NT2/D1 (cell line): Measurements from ENCODE around the gene BEND3.
A peak's percentile ranks its signal among the peaks of the same experiment; 100 is the strongest.

Experiments
- DNase-seq: peaks from one replicate; pipeline ENCODE4 v3.0.0-alpha.2; 2011; ENCODE audit warnings: low read depth, low spot score
- H3K27me3 ChIP-seq: 2 replicates; pipeline ENCODE4 v1.6.0; 2011; ENCODE audit warnings: mild to moderate bottlenecking; ENCODE audit not compliant: insufficient read length, insufficient read depth
- H3K36me3 ChIP-seq: 2 replicates; pipeline ENCODE4 v1.6.1; 2011; ENCODE audit warnings: mild to moderate bottlenecking, low read length, mixed read lengths; ENCODE audit not compliant: insufficient read depth, insufficient read length
- H3K4me1 ChIP-seq: 2 replicates; pipeline ENCODE4 v1.5.1; 2011; ENCODE audit not compliant: insufficient read depth, insufficient read length
- H3K4me3 ChIP-seq: 2 replicates; pipeline ENCODE4 v1.5.1; 2011; ENCODE audit warnings: low read depth; ENCODE audit not compliant: insufficient read length
- H3K9ac ChIP-seq: 2 replicates; pipeline ENCODE4 v1.6.0; 2011; ENCODE audit warnings: low read depth; ENCODE audit not compliant: insufficient read length
- H3K9me3 ChIP-seq: 2 replicates; pipeline ENCODE4 v1.5.1; 2011; ENCODE audit warnings: mild to moderate bottlenecking, low read length; ENCODE audit not compliant: insufficient read depth
- SUZ12 ChIP-seq: IDR thresholded peaks from 2 replicates; pipeline ENCODE4 v1.6.1; 2011; ENCODE audit not compliant: insufficient read length, insufficient read depth; ENCODE audit errors: extremely low read depth
- YY1 ChIP-seq: IDR thresholded peaks from 2 replicates; pipeline ENCODE4 v1.6.1; 2011; ENCODE audit not compliant: insufficient read length, insufficient read depth
- ZNF274 ChIP-seq: IDR thresholded peaks from 2 replicates; pipeline ENCODE4 v1.6.1; 2011; ENCODE audit warnings: mild to moderate bottlenecking, low read depth, low read length

BEND3 gene

DNA sequence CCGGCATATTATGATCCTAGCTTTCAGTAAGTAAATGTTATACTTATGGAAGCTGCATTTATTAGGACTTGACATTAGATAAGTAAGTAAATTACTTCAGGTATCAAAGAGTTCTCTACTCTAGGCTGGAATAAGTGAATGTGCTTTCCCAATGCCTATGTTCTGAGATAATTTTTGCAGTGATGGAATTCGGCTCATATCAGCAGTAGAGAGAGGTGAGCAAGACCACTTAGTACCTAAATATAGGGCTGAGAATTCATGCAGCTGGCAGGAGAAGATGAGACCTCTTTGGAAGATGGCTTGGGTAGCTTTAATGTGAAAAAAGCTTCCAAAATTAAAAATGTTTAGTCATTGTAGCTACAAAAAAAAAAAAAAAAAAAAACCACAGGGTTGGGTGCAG lies 13.3 kb upstream of the BEND3 start:
- no peak for DNase-seq
- Histone ChIP-seq H3K9ac (no peak overlapping the region), H3K27me3 (no peaks in the 10 kb centered on the region), H3K36me3 (no peaks in the 10 kb centered on the region), H3K9me3 (no peaks in the 10 kb centered on the region), H3K4me3 (no peak overlapping the region), H3K4me1 (peaks cover 5% of the 10 kb centered on the region)
- TF ChIP-seq SUZ12, result no peak

GRCh38 chr6:107128175-107128574 lies 12.9 kb upstream of the BEND3 start:
- peaks cover 3% of the 10 kb centered on the region; the same call in 1 of the 2 replicates for H3K9me3 ChIP-seq
- DNase-seq, result no peak
- no peaks in the 10 kb centered on the region for H3K27me3 ChIP-seq
- H3K4me1 ChIP-seq, result peaks cover 5% of the 10 kb centered on the region
- H3K36me3 ChIP-seq, result no peaks in the 10 kb centered on the region
- H3K4me3 ChIP-seq, result no peak overlapping the region
- H3K9ac ChIP-seq, result no peak overlapping the region
- no peak for TF ChIP-seq YY1

DNA sequence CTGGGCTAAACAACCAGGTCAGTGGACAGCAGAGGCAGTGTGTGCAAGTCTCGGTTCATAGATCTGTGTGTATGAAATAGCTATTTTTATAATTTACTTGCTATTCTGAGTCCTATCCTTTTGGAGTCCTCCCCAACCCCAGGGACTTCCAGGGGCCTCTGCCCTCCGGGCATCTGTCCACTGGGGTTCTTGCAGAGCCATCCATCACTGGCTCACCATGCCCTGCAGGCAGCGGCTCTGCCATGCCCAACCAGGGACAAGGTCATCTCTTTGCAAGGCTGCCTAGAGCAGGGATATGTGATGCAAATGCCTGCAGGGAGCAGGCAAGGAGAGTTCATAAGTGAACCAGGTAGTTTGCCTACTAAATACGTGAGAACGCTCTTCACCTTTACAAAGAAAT lies 10.5 kb upstream of the BEND3 start:
- H3K4me1 ChIP-seq, result peaks cover 3% of the 10 kb centered on the region
- DNase-seq, result no peak
- H3K27me3 ChIP-seq, result no peaks in the 10 kb centered on the region
- peaks cover 5% of the 10 kb centered on the region; the same call in 1 of the 2 replicates for H3K9me3 ChIP-seq
- no peak overlapping the region for H3K4me3 ChIP-seq
- TF ChIP-seq SUZ12 (no peak), ZNF274 (no peak), YY1 (no peak)
- no peaks in the 10 kb centered on the region for H3K36me3 ChIP-seq
- no peak overlapping the region for H3K9ac ChIP-seq

DNA sequence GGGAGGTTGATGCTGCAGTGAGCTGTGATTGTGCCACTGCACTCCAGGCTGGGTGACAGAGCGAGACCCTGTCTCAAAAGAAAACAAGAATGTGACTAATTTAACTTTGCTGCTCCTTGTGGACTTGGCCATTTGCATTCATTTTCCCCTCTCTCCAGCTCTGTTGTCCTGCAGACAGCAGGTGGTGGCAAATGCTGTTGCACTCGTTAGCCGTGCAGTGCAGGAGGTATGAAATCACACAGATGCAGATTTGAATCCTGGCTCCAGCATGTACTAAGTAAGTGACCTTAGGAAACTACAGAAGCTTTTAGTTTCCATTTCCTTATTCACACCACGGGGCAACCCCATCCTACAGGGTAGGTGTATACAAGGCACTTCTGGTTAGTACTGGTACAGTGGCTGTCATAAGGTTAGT lies 9.6 kb upstream of the BEND3 start:
- TF ChIP-seq ZNF274, result no peak
- TF ChIP-seq SUZ12, result no peak
- TF ChIP-seq YY1, result no peak
- Histone ChIP-seq H3K27me3 (no peaks in the 10 kb centered on the region), H3K9me3 (peaks cover 5% of the 10 kb centered on the region; the same call in 1 of the 2 replicates), H3K4me1 (peaks cover 3% of the 10 kb centered on the region), H3K36me3 (no peaks in the 10 kb centered on the region), H3K9ac (no peak overlapping the region), H3K4me3 (no peak overlapping the region)
- DNase-seq, result peak; percentile 76

GRCh38 chr6:107123501-107123900 lies 8.2 kb upstream of the BEND3 start:
- H3K36me3 ChIP-seq, result no peaks in the 10 kb centered on the region
- no peak for DNase-seq
- no peaks in the 10 kb centered on the region for H3K27me3 ChIP-seq
- TF ChIP-seq ZNF274 (no peak), SUZ12 (no peak), YY1 (no peak)
- no peak overlapping the region for H3K4me3 ChIP-seq
- H3K4me1 ChIP-seq, result peaks cover 6% of the 10 kb centered on the region
- H3K9ac ChIP-seq, result no peak overlapping the region
- peaks cover 5% of the 10 kb centered on the region; the same call in 1 of the 2 replicates for H3K9me3 ChIP-seq

DNA sequence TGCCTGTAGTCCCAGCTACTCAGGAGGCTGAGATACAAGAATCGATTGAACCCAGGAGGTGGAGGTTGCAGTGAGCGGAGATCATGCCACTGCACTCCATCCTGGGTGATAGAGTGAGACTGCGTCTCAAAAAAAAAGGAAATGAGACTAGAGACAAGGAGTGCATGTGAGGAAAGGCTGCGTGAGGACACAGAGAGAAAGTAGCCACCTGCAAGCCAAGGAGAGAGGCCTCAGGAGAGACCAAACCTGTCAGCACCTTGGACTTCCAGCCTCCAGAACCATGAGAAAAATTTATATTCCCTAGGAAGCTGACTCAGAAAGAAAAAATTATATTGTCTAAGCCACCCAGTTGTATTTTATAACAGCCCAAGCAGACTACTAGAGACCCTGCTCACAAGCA lies 7.4 kb upstream of the BEND3 start:
- Histone ChIP-seq H3K9me3 (peaks cover 5% of the 10 kb centered on the region; the same call in 1 of the 2 replicates), H3K27me3 (no peaks in the 10 kb centered on the region), H3K36me3 (no peaks in the 10 kb centered on the region), H3K4me3 (no peak overlapping the region), H3K4me1 (peaks cover 6% of the 10 kb centered on the region), H3K9ac (no peak overlapping the region)
- DNase-seq, result no peak
- TF ChIP-seq ZNF274 (no peak), SUZ12 (no peak), YY1 (no peak)

GRCh38 chr6:107121964-107122495 lies 6.7 kb upstream of the BEND3 start:
- Histone ChIP-seq H3K9me3 (peaks cover 5% of the 10 kb centered on the region; the same call in 1 of the 2 replicates), H3K27me3 (no peaks in the 10 kb centered on the region), H3K9ac (no peak overlapping the region), H3K36me3 (no peaks in the 10 kb centered on the region), H3K4me1 (peaks cover 6% of the 10 kb centered on the region), H3K4me3 (no peak overlapping the region)
- DNase-seq, result no peak
- no peak for TF ChIP-seq ZNF274
- no peak for TF ChIP-seq SUZ12
- no peak for TF ChIP-seq YY1

DNA sequence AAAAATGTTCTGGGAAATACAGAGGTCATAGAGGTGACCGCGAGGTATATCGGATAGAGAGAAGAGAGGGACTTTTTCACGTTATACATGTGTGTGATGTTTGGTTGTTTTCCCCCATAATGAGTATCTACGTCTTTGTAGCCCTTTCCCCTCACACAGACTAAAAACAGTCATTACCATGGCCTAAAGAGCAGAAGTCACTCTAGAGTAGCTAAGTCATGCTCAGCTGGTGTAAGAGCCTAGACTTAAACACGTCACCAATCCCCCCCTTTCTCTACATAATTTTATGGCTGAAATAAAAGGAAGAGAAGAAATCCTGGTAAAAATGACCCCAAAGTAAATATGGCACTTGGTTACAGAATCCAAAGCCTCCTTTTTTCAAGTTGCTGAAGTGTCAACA lies 6.0 kb upstream of the BEND3 start:
- H3K4me3 ChIP-seq, result no peak overlapping the region
- peaks cover 5% of the 10 kb centered on the region; the same call in 1 of the 2 replicates for H3K9me3 ChIP-seq
- no peak for DNase-seq
- no peak overlapping the region for H3K9ac ChIP-seq
- peaks cover 6% of the 10 kb centered on the region for H3K4me1 ChIP-seq
- no peaks in the 10 kb centered on the region for H3K27me3 ChIP-seq
- no peaks in the 10 kb centered on the region for H3K36me3 ChIP-seq
- no peak for TF ChIP-seq ZNF274
